GM23338 (cell line): ENCODE measurements around the gene MME.

Experiments used
- JUNB ChIP-seq: IDR thresholded peaks from one replicate; pipeline ENCODE4 v1.6.1; 2016; ENCODE audit warnings: antibody characterized with exemption; ENCODE audit not compliant: unreplicated experiment
- TF ChIP-seq, protein P1 (sequence below), 2 experiments: fragments of 200-600 bp in 1 of 2; sonication (generic) in 1 of 2; conservative IDR thresholded peaks; 2 replicates each; pipeline versions ENCODE4 v1.5.1 to v1.6.1; 2016 to 2017; ENCODE audit warnings: antibody characterized with exemption in 2 of 2, low read depth in 2 of 2, mild to moderate bottlenecking in 2 of 2, moderate library complexity in 1 of 2

DNA sequence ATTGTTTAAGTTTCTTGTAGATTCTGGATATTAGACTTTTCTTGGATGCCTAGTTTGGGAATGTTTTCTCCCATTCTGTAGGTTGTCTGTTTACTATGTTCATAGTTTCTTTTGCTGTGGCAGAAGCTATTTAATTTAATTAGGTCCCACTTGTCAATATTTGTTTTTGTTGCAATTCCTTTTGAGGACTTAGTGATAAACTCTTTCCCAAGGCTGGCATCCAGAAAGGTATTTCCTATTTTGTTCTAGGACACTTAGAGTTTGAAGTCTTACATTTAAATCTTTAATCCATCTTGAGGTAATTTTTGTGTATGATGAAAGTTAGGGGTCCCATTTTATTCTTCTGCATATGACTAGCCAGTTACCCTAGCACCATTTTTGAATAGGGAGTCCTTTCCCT, 54.9 kb downstream of the MME start:
- TF ChIP-seq, protein P1, sequence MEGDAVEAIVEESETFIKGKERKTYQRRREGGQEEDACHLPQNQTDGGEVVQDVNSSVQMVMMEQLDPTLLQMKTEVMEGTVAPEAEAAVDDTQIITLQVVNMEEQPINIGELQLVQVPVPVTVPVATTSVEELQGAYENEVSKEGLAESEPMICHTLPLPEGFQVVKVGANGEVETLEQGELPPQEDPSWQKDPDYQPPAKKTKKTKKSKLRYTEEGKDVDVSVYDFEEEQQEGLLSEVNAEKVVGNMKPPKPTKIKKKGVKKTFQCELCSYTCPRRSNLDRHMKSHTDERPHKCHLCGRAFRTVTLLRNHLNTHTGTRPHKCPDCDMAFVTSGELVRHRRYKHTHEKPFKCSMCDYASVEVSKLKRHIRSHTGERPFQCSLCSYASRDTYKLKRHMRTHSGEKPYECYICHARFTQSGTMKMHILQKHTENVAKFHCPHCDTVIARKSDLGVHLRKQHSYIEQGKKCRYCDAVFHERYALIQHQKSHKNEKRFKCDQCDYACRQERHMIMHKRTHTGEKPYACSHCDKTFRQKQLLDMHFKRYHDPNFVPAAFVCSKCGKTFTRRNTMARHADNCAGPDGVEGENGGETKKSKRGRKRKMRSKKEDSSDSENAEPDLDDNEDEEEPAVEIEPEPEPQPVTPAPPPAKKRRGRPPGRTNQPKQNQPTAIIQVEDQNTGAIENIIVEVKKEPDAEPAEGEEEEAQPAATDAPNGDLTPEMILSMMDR (conservative IDR thresholded peaks at IDR 0.05; ENCODE audit: low read depth in 2 of 2): no peak
- TF ChIP-seq JUNB: no peak
